ENCODE results near the gene KRT34.

Gene KRT34

DNA sequence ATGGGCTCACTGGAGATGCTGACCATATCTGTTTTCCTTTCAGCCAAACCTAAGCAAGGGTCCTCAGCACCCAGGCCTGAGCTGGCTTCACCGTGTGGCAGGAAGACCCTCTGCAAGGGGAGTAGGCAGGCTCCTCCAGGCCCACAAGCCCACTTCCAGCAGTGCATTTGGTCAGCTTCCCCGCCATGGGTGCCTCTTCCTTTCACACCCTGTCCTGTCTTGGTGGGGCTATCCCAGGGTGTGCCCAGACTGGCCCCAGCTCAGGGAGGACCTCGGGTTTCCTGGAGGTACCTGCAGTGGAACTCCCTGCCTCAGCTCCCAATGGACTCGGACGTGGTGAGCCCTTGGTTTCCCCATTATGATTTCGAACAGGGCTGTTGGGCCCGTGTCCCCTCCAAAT, 53.9 kb downstream of the KRT34 start:
- no peak for DNase-seq
